ENCODE results near the gene TRIM9. TPM values are rescaled to one million over a fixed set of nuclear protein-coding genes. Genes with fewer than 3 reads are reported as not detected.

TRIM9 gene
- total RNA-seq, 1 donor from 2014 or later = 19.7 TPM

GRCh38 chr14:51004801-51005526 lies 89.9 kb downstream of the TRIM9 start:
- TF ChIP-seq CTCF (conservative IDR thresholded peaks at IDR 0.05) = no peak
- peak overlapping the region; percentile 90 for H3K27ac Mint-ChIP-seq (ENCODE audit: unreplicated experiment)

GRCh38 chr14:51004352-51004800 lies 90.5 kb downstream of the TRIM9 start:
- peak overlapping the region; percentile 79 for H3K27ac Mint-ChIP-seq (ENCODE audit: unreplicated experiment)
- peaks cover 62% of the 10 kb centered on the region for H3K4me1 Mint-ChIP-seq
- no peak overlapping the region for H3K4me3 Mint-ChIP-seq
- H3K9me3 Mint-ChIP-seq = no peaks in the 10 kb centered on the region
- DNase-seq (ENCODE audit: low read depth, low spot score) = no peak
- peaks cover 5% of the 10 kb centered on the region for H3K36me3 Mint-ChIP-seq (ENCODE audit: low read depth)
- no peaks in the 10 kb centered on the region for H3K27me3 Mint-ChIP-seq (ENCODE audit: low read depth)
- no peak for TF ChIP-seq CTCF (conservative IDR thresholded peaks at IDR 0.05)

More at GRCh38 chr14:51004801-51005526, 89.9 kb downstream of the TRIM9 start:
- Mint-ChIP-seq H3K4me3 (no peak overlapping the region), H3K27me3 (ENCODE audit: low read depth) (no peaks in the 10 kb centered on the region), H3K36me3 (ENCODE audit: low read depth) (peaks cover 6% of the 10 kb centered on the region), H3K4me1 (peaks cover 62% of the 10 kb centered on the region), H3K9me3 (no peaks in the 10 kb centered on the region)
- no peak for DNase-seq (ENCODE audit: low read depth, low spot score)

- no peaks in the 10 kb centered on the region for H3K27me3 Mint-ChIP-seq (ENCODE audit: low read depth)
- no peak for DNase-seq (ENCODE audit: low read depth, low spot score)
- no peak for TF ChIP-seq CTCF (conservative IDR thresholded peaks at IDR 0.05)
- H3K9me3 Mint-ChIP-seq = no peaks in the 10 kb centered on the region
- no peak overlapping the region for H3K27ac Mint-ChIP-seq (ENCODE audit: unreplicated experiment)
- H3K4me3 Mint-ChIP-seq = no peak overlapping the region
- peaks cover 50% of the 10 kb centered on the region for H3K4me1 Mint-ChIP-seq
- peaks cover 3% of the 10 kb centered on the region for H3K36me3 Mint-ChIP-seq (ENCODE audit: low read depth)
Observed at GRCh38 chr14:51002406-51002999, 92.4 kb downstream of the TRIM9 start.

- Mint-ChIP-seq H3K4me1 (peaks cover 31% of the 10 kb centered on the region), H3K9me3 (no peaks in the 10 kb centered on the region), H3K36me3 (ENCODE audit: low read depth) (peaks cover 6% of the 10 kb centered on the region), H3K4me3 (no peak overlapping the region), H3K27me3 (ENCODE audit: low read depth) (no peaks in the 10 kb centered on the region), H3K27ac (ENCODE audit: unreplicated experiment) (peak overlapping the region; percentile 57)
- no peak for DNase-seq (ENCODE audit: low read depth, low spot score)
- no peak for TF ChIP-seq CTCF (conservative IDR thresholded peaks at IDR 0.05)
Observed at GRCh38 chr14:51000566-51000965, 94.3 kb downstream of the TRIM9 start.

- Mint-ChIP-seq H3K27me3 (ENCODE audit: low read depth) (no peaks in the 10 kb centered on the region), H3K27ac (ENCODE audit: unreplicated experiment) (no peak overlapping the region), H3K9me3 (no peaks in the 10 kb centered on the region), H3K4me3 (no peak overlapping the region), H3K4me1 (peaks cover 23% of the 10 kb centered on the region), H3K36me3 (ENCODE audit: low read depth) (peaks cover 6% of the 10 kb centered on the region)
- TF ChIP-seq CTCF (conservative IDR thresholded peaks at IDR 0.05) = no peak
- no peak for DNase-seq (ENCODE audit: low read depth, low spot score)
Observed at GRCh38 chr14:50999726-51000125, 95.2 kb downstream of the TRIM9 start.
